ENCODE data around the gene MASP1.

The MASP1 gene

GRCh38 chr3:187186375-187186774 is 105.2 kb downstream of the MASP1 start:
- TF ChIP-seq ZFX (IDR thresholded peaks at IDR 0.05) (no peak), CTCF (conservative IDR thresholded peaks at IDR 0.05) (no peak)
- no peak overlapping the region for H3K27ac ChIP-seq

- TF ChIP-seq ZFX (IDR thresholded peaks at IDR 0.05) (no peak), CTCF (conservative IDR thresholded peaks at IDR 0.05) (no peak)
- no peak overlapping the region for H3K27ac ChIP-seq
Observed at GRCh38 chr3:187185759-187186158, 105.8 kb downstream of the MASP1 start.

All from C4-2B (cell line).